ENCODE measurements around the gene LRGUK. TPM values are rescaled to one million over a fixed set of nuclear protein-coding genes. Genes with fewer than 3 reads are reported as not detected.

The LRGUK gene
- total and polyA plus RNA-seq, 2 experiments from 2014 or later, result 2.4 to 7.1 TPM

- Histone ChIP-seq H3K27me3 (ENCODE audit: insufficient read depth) (no peaks in the 10 kb centered on the region), H3F3A (replicated peaks; ENCODE audit: low read depth) (no peaks in the 10 kb centered on the region), H3K4me2 (no peak overlapping the region), H3K4me3 (no peak overlapping the region), H2AFZ (peak overlapping the region; percentile 47; the same call in 1 of the 2 replicates), H4K20me1 (replicated peaks; ENCODE audit: insufficient read depth) (no peaks in the 10 kb centered on the region), H3K9me2 (ENCODE audit: insufficient read depth) (no peaks in the 10 kb centered on the region), H3K36me3 (ENCODE audit: insufficient read depth) (no peaks in the 10 kb centered on the region), H3K79me2 (replicated peaks; ENCODE audit: insufficient read depth) (no peaks in the 10 kb centered on the region), H3K27ac (ENCODE audit: low read depth) (no peak overlapping the region), H3K4me1 (ENCODE audit: insufficient read depth) (peaks cover 5% of the 10 kb centered on the region; the same call in 1 of the 2 replicates)
- Mint-ChIP-seq H3K9me3 (no peaks in the 10 kb centered on the region), H3K36me3 (ENCODE audit: low read depth) (no peaks in the 10 kb centered on the region), H3K27me3 (ENCODE audit: insufficient read depth, low read depth, poor library complexity) (no peaks in the 10 kb centered on the region), H3K4me1 (peaks cover 10% of the 10 kb centered on the region), H3K27ac (no peak overlapping the region; the same call in 1 of the 2 replicates), H3K4me3 (no peak overlapping the region)
- TF ChIP-seq, protein P1, sequence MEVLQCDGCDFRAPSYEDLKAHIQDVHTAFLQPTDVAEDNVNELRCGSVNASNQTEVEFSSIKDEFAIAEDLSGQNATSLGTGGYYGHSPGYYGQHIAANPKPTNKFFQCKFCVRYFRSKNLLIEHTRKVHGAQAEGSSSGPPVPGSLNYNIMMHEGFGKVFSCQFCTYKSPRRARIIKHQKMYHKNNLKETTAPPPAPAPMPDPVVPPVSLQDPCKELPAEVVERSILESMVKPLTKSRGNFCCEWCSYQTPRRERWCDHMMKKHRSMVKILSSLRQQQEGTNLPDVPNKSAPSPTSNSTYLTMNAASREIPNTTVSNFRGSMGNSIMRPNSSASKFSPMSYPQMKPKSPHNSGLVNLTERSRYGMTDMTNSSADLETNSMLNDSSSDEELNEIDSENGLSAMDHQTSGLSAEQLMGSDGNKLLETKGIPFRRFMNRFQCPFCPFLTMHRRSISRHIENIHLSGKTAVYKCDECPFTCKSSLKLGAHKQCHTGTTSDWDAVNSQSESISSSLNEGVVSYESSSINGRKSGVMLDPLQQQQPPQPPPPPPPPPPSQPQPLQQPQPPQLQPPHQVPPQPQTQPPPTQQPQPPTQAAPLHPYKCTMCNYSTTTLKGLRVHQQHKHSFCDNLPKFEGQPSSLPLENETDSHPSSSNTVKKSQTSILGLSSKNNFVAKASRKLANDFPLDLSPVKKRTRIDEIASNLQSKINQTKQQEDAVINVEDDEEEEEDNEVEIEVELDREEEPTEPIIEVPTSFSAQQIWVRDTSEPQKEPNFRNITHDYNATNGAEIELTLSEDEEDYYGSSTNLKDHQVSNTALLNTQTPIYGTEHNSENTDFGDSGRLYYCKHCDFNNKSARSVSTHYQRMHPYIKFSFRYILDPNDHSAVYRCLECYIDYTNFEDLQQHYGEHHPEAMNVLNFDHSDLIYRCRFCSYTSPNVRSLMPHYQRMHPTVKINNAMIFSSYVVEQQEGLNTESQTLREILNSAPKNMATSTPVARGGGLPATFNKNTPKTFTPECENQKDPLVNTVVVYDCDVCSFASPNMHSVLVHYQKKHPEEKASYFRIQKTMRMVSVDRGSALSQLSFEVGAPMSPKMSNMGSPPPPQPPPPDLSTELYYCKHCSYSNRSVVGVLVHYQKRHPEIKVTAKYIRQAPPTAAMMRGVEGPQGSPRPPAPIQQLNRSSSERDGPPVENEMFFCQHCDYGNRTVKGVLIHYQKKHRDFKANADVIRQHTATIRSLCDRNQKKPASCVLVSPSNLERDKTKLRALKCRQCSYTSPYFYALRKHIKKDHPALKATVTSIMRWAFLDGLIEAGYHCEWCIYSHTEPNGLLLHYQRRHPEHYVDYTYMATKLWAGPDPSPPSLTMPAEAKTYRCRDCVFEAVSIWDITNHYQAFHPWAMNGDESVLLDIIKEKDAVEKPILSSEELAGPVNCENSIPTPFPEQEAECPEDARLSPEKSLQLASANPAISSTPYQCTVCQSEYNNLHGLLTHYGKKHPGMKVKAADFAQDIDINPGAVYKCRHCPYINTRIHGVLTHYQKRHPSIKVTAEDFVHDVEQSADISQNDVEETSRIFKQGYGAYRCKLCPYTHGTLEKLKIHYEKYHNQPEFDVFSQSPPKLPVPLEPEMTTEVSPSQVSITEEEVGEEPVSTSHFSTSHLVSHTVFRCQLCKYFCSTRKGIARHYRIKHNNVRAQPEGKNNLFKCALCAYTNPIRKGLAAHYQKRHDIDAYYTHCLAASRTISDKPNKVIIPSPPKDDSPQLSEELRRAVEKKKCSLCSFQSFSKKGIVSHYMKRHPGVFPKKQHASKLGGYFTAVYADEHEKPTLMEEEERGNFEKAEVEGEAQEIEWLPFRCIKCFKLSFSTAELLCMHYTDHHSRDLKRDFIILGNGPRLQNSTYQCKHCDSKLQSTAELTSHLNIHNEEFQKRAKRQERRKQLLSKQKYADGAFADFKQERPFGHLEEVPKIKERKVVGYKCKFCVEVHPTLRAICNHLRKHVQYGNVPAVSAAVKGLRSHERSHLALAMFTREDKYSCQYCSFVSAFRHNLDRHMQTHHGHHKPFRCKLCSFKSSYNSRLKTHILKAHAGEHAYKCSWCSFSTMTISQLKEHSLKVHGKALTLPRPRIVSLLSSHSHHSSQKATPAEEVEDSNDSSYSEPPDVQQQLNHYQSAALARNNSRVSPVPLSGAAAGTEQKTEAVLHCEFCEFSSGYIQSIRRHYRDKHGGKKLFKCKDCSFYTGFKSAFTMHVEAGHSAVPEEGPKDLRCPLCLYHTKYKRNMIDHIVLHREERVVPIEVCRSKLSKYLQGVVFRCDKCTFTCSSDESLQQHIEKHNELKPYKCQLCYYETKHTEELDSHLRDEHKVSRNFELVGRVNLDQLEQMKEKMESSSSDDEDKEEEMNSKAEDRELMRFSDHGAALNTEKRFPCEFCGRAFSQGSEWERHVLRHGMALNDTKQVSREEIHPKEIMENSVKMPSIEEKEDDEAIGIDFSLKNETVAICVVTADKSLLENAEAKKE (CRISPR knock-in tag; IDR thresholded peaks at IDR 0.05), result no peak
- TF ChIP-seq STAT1 (IDR thresholded peaks at IDR 0.05; ENCODE audit: unreplicated experiment) (no peak), ZNF331 (CRISPR knock-in tag; IDR thresholded peaks at IDR 0.05; ENCODE audit: low read depth) (no peak), POLR2AphosphoS5 (IDR thresholded peaks at IDR 0.05; ENCODE audit: low read depth) (no peak), REST (IDR thresholded peaks at IDR 0.05; ENCODE audit: unreplicated experiment) (no peak), EZH2phosphoT487 (IDR thresholded peaks at IDR 0.05; ENCODE audit: unreplicated experiment) (no peak)
- DNase-seq (ENCODE audit: low spot score), result peak; percentile 23
- peak; percentile 67 for ATAC-seq
Observed at GRCh38 chr7:134276951-134277350, 149.8 kb downstream of the LRGUK start.
